GM03348 (cell line): ENCODE measurements around the gene PSME1.

Source experiments
- DNase-seq: peaks from one replicate; pipeline ENCODE4 v3.0.0; 2012; ENCODE audit warnings: low spot score

Gene PSME1

DNA sequence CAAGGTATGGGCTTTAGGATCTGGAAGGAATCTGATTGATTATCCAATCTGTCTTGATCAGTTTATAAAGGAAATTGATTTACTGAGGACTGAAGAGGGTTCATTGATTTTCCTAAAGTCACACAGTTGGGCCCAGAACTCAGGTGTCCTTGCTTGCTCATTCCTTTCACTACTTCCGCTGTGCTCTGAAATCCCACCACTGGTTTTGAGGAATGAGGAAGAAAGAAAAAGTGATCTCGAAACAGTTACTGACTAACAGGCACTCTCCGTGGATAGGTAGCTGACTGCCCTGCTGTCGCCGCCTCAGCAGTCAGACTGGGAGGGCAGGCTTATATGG is 5.6 kb upstream of the PSME1 start, which contains the start of gene FITM1:
TSS of gene FITM1 (plus strand) at position 280 of the 337 bp plus-strand sequence. CDS start 905 bp downstream, outside the sequence.
- no peak for DNase-seq

DNA sequence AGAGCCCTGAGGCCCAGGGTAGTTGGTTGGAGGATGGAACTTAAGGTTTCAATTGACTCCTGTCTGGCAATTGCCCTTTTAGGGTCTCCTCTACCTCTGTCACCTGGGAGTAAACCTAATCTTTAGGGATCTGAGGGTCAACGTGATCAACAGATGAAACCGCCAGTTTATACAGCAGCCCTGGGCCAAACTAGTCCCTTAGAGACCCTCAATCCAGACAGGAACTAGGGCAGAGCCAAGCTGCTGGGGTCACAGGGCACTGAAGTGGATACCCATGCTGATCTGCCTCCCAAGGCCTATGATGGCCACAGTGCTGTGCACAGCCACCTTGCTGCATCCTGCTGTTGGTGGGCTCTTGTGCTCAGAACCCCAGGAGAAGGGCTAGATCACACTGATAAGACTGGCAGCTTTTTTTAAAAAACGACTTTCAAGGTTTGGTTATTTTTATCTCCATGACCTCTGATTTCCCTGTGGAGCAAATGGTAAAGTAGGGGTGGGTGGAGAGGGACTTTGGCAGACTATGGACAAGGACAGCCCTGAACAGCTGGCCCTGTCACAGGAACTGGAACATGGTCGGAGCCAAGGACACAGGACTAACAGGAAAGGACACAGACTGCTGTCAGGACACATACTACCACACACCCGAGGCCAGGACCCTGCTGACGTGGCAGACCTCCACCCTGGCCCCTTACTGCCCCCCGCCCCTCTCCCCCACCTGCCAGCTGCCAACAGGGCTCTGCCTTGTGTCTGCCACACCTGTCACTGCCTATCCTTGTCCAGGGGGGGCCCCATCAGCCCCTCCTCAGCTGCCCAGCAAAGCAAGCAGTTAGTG is 5.1 kb upstream of the PSME1 start:
- no peak for DNase-seq

DNA sequence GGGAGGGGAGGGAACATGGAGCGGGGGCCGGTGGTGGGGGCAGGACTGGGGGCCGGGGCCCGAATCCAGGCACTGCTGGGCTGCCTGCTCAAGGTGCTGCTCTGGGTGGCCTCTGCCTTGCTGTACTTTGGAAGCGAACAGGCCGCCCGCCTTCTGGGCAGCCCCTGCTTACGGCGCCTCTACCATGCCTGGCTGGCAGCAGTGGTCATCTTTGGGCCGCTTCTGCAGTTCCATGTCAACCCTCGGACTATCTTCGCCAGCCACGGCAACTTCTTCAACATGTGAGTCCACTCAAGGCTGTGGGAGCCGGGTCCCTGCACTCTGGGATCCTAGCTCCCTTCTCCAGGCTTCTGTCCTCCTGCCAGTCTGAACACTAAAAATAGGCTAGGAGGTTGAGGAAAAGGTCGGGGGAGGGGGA is 4.4 kb upstream of the PSME1 start:
- DNase-seq, result no peak

DNA sequence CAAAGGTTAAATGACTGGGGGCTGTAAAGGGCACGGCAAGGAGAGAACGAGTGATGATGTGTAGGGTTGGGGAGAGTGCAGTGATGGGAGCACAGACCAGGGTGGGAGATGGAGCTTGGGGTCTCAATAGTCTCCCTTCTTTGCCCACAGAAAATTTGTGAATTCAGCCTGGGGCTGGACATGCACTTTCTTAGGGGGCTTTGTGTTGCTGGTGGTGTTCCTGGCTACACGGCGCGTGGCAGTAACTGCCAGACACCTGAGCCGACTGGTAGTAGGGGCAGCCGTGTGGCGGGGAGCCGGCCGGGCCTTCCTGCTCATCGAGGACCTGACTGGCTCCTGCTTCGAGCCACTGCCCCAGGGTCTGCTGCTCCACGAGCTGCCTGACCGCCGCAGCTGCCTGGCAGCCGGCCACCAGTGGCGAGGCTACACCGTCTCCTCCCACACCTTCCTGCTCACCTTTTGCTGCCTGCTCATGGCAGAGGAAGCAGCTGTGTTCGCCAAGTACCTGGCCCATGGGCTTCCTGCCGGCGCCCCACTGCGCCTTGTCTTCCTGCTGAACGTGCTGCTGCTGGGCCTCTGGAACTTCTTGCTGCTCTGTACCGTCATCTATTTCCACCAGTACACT is 3.8 kb upstream of the PSME1 start:
- no peak for DNase-seq

DNA sequence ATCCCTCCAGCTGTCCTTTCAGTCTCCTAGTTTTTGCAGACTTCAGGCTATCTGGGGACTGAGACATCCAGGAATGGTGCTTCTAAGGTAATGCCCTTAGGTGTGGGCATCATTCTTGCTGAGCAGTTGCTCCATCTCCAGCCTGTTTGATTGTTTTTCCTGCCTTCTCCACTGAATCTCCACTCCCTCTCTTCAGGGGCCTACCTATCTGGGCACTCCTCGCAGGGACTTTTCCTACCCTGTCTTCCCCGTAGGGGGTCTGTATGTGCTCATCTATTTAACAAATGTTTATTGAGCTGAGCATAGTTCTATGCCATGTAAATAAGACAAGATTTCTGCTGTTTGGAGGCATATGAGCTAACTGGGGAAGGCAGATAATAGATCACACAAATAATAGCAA is 3.0 kb upstream of the PSME1 start:
- no peak for DNase-seq

DNA sequence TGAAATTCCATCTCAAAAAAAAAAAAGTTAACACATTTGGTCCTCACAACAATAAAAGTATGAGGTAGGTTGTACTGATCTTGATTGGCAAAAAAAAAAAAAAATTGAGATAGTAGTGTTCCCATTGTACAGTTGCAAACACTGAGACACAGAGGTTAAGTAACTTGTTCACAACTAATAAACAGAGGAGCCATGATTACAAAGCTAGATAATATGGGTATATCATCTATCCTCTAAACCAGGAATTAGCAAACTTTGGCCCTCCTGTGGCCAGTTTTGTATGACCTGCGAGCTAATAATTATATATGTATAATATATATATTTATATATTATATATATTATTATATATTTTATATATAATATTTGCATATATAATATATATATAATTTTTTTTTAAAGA is 2.3 kb upstream of the PSME1 start:
- DNase-seq, result no peak

DNA sequence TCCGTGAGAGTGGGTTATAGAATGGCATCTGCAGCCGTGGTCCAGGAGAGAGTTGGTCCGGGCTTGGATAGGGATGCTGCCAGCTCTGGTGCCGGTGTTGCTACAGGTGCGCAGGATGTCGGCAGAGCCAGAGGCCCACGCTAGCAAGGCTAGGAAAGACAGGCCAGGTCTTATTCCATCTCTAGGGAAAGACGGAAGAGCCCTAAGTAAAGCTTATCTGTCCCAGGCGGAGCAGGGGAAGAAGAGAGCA is 485 bp upstream of the PSME1 start:
- DNase-seq, result no peak

DNA sequence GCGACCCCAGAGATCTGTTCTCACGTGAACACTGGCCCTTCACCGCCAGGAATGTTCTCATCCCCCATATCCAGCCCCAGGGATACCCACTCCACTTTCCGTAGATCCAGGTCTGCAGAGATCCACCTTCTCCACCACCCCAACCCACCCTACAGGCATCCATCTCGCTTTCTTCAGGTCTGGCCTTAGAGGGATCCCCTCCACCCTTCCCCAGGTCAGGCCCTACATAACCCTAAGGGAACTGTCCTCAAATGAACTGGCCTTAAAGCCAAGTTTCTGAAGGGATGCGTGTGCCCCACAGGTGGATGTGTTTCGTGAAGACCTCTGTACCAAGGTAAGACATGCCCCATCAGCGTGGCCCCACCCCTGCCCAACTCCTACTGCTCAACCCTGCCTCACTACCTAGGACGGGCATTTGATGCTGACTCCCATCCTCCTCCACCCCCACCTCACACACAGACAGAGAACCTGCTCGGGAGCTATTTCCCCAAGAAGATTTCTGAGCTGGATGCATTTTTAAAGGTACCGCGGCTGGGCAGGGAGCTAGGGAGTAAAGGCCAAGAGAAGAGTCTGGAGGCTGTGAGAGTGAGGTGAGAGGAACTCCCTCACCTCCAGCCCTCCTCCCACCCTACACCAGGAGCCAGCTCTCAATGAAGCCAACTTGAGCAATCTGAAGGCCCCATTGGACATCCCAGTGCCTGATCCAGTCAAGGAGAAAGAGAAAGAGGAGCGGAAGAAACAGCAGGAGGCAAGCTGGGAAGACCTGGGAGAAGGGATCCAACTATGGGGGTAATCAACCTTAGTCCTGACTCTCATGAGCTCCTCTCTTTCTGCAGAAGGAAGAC is 912 bp downstream of the PSME1 start:
- DNase-seq, result no peak

DNA sequence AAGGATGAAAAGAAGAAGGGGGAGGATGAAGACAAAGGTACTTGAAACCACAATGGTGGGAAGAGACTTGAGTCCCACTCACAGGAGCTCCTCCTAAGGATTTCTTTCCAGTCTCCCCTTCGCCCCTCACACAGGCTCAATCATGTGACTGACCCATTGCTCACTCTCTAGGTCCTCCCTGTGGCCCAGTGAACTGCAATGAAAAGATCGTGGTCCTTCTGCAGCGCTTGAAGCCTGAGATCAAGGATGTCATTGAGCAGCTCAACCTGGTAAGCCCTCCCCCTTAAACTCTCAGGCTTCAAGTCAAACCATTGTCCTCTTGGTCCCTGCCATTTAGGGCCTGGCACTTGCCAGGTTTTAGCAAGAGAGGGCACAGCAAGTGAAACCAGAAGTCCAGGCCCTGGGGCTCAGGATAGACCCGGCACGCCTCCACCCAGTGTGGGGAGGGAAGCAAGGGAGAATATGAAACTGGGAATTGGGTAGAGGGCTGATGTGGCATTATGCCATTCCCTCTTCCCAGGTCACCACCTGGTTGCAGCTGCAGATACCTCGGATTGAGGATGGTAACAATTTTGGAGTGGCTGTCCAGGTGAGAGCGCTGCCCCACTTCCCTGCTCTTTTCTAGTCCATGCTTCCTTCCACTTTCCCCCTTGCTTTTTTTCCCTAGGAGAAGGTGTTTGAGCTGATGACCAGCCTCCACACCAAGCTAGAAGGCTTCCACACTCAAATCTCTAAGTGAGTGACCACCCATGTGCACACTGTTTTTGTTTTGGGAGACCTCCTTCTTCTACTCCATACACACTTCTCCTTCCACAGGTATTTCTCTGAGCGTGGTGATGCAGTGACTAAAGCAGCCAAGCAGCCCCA is 1.8 kb downstream of the PSME1 start:
- DNase-seq, result no peak

DNA sequence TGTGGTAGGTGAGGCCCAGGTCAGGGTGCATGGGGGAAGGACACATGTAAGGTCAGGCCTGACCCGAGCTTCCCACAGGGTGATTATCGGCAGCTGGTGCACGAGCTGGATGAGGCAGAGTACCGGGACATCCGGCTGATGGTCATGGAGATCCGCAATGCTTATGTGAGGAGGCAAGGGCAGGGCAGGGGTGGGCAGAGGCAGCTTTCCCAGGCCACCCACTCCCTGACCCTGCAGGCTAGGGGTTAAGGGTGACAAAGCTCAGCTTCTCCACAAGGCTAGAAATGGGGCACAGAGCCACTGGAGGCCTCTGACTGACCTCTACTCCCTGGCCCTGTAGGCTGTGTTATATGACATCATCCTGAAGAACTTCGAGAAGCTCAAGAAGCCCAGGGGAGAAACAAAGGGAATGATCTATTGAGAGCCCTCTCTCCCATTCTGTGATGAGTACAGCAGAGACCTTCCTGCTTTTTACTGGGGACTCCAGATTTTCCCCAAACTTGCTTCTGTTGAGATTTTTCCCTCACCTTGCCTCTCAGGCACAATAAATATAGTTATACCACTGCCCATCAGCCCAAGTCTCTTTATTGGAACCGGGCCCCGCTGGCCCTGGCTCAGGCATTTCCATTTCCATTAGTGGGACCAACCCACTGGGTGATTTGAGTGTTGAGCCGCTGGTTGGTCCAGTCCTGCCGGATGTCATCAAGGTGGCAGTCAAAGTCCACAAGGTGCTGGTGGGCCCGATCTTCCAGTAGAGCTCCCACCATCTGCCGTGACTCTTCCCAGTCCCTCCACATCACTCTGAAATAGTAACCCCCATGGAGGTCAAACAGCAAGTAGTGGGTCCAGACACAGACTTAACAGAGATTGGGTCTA is 2.6 kb downstream of the PSME1 start:
- DNase-seq, result no peak

DNA sequence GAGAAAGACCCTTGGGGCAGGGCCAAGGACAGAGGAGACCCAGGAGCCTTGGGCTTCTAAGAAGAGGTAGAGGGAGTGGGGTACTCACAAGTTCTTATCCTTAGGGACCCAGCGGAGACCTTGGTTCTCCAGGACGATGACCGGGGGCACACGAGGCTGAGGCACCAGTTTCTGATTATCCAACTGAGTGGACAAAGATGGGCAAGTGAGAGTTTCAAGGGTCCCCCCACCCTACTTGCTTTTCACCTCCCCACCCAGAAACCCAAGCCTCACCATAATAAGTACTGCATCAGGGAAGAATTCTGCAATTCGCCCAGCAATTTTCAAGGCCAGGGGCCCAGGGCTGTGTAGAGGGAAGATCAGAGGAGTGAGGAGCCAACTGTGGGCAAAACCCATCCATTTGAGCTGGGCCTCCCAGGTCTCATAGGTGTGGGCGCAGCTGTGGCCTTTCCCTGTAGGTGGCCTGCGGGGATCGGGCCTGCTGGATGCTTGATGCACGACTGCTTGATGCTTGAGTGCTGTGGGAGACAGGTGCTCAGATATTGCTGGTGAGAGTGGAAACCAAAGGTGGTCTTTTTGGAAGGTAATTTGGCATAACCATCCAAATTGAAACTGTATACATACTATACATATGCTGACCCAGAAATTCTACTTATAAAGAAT is 3.4 kb downstream of the PSME1 start:
- DNase-seq, result no peak

DNA sequence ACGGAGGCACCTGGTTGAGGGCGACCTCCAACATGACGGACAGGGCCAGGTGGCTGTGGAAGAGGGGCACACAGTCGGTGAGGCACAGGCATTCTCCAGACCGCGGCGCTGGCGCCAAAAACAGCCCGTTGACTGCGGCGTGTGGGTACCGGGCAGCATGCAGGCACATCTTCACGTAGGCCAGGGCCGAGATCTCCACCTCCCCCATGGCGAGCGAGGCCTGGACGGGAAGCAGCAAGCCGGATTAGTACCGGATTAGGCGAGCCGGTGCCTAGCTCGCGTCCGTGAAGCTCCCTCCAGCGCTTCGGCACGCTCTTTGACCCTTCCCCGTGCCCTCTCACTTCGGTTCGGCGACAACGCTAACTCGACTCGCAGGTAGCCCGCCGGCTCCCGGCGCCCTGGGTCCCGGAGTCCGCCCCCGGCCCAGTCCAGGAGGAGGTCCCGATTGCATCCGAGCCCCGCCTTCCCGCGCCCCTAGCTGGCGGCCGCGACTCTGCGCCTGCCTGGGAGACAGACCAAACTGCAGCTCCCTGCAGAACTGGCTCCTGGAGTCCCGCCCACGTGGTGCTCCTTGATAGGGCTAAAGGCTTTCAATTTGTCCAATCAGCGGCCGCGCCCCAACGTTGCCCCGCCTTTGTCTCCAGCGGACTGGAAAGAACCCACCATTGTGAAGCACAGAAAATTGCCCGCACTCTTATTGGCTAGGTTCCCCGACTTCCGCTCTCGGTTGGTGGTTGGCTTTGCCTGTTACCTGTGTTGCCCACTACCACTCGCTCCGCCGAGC is 5.3 kb downstream of the PSME1 start, which contains the start of gene EMC9:
TSS of gene EMC9 (minus strand) at position 495 of the 784 bp plus-strand sequence. CDS start at position 208, 287 bp downstream.
- peak; percentile 97 for DNase-seq

DNA sequence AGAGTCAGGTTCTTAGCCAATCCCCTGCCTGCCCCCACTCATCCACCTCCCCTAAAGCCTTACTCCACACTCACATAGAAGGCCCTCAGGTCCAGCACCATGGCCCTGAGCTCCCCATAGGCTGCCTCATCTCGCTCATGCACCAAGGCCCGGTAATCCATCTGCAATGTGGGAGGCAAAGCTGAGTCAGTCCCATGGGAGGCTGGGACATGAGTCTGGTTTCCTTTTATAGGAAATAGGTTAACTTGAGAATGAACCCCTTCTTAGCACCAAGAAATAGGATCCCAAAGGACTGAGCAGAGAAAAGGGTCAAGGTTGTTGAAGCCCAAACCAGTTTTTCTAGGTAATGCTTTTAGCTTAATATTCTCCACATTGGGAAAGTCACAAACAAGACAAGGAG is 7.5 kb downstream of the PSME1 start:
- no peak for DNase-seq

DNA sequence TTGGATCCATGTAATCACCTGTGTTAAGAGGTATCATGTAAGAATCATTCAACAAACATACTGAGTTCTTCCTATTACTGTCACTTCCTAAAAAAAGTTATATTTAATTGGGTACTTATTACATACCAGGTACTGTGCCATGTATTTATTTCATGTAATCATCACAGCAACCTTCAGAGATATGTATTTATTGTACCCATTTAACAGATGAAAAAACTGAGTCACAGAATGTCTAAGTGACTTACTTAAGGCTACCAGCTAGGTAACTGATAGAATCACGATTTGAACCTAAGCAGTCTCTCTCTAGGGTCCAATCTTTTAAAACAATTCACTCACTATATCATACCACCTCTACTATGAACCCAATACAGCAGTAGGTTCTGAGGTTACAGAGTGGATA is 8.5 kb downstream of the PSME1 start:
- DNase-seq, result no peak

DNA sequence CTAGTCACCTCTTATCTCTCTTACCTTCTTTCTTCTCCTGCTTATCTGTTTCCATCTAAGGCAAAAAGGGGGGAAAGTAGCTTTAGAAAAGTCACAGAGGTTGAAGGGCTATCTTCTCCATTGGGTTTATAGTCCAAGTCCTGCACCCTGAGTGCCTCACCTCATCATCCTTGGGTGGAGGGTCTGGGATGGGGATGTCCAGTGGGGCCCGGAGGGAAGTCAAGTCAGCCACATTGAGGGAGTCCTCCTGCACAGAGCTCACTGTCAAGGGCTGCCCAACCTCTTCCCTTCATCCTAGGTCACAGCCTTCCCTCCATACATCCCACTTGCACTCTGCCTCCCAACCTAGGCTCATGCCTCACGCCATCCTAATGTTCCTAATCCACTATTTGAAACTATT is 9.2 kb downstream of the PSME1 start:
- DNase-seq, result no peak

DNA sequence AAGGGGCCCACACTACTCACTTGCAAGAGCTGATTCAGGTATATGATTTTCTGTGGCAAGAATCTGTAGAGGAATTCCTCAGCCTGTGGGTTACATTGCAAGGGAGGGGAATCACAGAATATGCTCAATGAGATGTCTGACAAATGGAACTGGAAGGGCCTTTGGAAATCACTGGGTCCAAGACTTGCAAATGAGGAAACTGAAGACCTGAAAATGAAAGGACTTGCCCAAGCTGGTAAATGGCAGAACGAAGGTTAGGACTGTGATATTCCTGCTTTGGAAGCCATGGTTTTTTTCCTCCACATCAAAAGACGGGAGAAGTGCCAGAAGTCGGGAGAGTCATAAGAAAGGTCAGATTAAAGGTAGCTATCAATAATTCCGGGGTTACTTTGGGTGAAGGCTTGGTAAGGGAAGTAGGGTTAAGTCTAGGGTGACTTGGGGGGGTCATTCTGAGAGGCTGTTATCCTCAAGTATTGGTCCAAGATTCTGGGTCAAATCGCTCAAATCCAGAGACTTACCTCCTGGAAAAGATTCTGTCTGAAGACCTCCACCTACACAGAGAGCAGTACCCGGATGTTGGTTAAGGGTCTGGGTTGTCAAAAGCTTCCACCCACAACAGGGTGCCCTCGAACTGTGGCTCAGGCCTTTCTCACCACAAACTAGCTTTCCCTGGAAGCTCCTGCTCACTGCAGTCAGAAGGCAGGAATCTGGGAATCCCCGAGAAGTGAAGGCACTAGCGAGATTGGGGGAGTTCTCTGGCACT is 9.9 kb downstream of the PSME1 start:
- DNase-seq, result peak; percentile 52

DNA sequence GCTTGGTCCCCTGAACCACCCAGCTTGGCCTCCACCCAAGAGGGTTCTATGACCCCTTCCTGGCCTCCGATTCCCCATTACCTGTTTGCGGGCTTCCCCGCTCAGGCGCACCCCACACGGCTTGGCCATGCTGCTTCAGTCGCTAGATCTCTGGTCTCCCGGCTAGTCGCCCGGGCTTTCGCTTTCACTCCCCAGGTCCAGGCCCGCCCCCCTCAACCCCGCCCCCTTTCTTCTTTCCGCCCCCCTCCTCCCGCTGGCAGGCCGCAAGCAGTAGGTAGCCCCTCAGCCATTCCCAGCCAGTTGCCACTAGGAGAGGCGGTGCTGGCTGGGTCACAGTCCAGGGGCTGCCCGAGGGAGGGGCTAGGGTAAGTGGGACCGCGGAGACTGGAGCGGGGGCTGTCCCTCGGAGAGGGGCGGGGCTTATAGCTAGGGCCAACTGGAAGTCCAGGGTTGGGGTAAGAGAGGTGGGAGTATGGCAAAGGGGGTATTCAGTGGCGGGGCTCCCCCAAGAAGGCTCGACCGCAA is 10.5 kb downstream of the PSME1 start, which contains the start of gene PSME2:
TSS of gene PSME2 (minus strand) at position 158 of the 525 bp plus-strand sequence. CDS start at position 129, 29 bp downstream.
- DNase-seq, result peak; percentile 95

DNA sequence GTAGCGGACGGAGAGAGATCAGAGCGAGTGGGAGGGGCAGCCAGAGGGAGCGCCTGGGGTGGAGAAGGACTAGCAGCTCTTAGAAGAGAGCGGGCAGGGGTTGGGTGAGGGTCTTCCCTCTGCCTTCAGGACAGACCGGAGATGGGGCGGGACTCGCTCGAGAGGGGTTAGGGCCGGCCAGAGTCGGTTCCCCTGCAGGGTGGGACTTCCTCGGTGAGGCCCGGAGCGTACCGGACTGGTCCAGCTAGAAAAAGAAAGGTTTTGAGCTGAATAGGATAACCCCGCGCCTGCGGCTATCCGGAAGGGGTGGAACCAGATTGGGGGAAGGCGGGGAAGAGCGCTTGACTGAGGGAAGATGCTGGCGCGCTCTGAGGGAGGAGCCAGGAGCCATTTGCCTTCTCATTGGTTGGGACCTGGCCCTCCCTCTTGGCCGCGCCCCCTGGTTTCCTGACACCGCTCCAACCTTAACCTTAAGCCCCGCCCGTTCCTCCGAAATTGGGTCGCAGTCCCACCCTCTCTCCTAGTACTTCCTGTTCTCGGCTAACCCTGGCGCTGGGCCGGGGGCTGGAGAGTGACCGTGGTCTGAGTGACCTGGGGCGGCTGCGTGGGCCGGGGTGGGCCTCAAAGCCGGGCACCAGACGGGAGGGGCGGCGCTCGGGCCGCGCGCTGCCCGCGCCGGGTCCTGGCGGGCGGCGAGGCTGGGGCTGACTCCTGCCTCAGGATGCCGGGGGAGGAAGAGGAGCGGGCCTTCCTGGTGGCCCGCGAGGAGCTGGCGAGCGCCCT is 11.2 kb downstream of the PSME1 start, which contains the start of gene RNF31:
TSS of gene RNF31 (plus strand) at position 521 of the 783 bp plus-strand sequence. CDS start at position 722, 201 bp downstream.
- peak; percentile 98 for DNase-seq
